HG03135 (cell line): ENCODE data around the gene HERPUD1.
"Not testable (repeated sequence)": the region's sequence is repeated elsewhere in the genome, so short reads cannot be mapped to it uniquely, and the experiment has no call there.

Experiments used
- ATAC-seq: cut with Tn5 transposase; IDR thresholded peaks from one replicate; pipeline ENCODE4 v1.9.1; 2021; ENCODE audit warnings: mild to moderate bottlenecking, moderate library complexity; ENCODE audit not compliant: unreplicated experiment

HERPUD1 gene

DNA sequence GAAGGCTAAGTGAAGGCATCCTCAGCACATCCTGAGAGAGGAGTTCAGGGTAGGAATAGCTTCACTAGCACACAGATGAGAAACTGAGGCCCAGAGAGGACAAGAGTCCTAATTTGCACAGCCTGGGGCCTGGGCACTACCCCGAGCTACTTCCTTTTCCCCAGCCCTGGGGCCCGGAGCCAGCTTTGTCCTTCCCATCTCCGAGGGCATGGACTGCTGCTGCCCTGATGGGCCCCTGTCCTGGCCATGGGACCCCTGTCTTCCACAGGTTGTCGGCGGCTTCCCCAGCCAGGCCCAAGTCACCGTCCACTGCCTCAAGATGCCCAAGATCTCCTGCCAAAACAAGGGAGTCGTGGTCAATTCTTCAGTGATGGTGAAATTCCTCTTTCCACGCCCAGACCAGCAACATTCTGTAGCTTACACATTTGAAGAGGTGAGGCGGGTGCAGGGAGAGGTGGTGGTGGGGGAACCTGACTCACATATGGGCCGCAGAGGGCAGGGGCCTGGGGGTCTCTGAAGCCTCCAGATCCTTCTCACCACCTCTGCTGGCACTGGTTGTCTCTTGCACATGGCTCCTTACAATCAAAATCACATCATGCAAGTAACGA is 46.0 kb downstream of the HERPUD1 start:
- no peak for ATAC-seq

DNA sequence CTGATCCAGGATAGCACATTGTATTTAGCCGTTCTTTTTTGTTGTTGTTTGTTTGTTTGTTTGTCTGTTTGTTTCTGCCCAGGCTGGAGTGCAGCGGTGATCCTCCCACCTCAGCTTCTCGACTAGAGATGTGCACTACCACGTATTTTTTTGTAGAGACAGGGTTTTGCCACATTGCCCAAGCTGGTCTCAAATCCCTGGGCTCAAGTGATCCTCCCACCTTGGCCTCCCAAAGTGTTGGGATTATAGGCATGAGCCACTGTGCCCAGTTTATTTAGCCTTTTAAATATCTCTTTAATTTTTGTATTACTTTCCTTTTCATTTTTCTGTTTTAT is 48.2 kb downstream of the HERPUD1 start:
- ATAC-seq, result no peak

DNA sequence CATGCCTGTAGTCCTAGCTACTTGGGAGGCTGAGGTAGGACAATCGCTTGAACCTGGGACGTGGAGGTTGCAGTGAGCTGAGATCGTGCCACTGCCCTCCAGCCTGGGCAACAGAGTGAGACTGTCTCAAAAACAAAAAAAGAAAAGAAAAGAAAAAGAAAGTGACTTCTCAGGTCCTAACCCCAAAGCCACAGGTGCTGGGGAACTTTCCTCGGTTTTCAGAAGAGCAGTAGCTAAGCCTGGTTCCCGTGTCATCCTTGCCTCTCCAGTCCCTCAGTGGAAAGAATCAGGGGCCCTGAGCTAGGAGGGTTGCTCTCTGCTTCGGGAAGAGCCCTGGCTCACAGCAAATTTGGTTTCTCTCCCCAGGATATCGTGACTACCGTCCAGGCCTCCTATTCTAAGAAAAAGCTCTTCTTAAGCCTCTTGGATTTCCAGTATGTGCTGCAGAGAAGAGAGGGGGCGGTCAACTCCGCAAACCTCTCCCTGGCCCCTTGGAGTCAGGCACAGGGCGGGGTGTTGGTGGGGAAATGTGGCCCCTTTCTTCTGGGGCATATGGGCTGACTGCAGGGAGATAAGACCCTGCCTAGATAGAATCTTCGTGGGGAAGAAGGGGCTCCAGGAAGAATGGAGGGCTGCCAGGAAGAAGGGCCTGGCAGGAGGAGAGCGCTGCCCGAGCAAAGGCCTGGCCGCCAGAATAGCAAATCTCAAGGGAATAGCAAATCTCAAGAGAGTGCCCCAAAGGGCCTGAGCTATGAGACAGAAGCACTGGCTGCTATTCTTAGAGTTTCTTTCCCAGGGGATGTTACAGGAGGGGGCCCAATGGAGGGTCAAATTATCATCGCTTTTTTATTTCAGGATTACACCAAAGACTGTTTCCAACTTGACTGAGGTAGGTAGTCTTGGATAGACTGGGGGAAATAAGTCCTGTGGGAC is 49.1 kb downstream of the HERPUD1 start:
- ATAC-seq, result no peak

DNA sequence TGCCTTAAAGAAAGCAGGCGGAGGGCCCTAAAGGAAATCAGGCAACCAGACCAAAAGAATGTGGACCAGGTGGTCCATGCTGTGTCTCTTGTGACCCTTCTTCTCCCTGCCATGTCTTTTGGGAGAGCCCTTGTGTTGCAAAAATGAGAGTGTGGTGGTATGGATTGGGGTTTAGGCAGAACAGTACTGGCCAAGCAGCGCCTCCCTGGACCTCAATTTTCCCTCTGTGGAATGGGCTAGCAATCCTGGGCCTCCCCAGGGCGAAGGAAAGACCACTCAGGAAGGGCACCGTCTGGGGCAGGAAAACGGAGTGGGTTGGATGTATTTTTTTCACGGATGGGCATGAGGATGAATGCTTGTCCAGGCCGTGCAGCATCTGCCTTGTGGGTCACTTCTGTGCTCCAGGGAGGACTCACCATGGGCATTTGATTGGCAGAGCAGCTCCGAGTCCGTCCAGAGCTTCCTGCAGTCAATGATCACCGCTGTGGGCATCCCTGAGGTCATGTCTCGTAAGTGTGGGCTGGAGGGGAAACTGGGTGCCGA is 49.9 kb downstream of the HERPUD1 start:
- ATAC-seq, result no peak

DNA sequence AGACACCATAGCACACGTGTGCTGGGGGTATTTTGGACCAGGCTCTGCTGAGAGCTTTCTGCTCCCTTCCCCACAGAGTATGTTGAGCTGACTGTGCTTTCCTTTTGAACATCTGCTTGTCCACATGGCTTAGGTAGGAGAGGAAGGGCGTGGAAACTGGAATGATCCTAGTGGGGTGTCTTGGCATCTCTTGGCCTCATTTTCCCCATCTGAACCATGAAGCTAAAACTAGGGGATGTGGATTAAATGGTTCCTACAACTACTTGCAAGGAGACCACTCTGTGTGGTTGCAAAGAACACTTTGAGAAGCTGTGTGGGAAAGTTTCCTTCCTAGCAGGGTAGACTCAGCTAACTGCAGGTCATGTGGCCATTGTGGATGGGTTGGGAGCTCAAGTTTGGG is 50.8 kb downstream of the HERPUD1 start:
- ATAC-seq, result no peak

DNA sequence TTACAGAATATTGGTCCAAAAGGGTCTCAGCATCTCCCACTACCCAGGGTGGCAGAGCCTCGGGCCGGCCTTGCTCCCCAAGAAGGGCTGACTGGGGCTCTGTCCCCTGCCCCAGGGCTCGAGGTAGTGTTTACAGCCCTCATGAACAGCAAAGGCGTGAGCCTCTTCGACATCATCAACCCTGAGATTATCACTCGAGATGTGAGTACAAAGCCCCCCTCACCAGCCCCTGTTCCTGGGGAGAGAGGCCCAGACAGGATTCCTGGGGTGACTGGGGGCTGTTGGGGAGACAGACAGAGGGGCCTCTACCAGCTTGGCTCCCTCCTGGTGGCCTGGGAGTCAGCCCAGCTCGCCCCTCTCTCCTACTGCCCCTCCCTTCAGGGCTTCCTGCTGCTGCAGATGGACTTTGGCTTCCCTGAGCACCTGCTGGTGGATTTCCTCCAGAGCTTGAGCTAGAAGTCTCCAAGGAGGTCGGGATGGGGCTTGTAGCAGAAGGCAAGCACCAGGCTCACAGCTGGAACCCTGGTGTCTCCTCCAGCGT is 51.3 kb downstream of the HERPUD1 start:
- no peak for ATAC-seq

DNA sequence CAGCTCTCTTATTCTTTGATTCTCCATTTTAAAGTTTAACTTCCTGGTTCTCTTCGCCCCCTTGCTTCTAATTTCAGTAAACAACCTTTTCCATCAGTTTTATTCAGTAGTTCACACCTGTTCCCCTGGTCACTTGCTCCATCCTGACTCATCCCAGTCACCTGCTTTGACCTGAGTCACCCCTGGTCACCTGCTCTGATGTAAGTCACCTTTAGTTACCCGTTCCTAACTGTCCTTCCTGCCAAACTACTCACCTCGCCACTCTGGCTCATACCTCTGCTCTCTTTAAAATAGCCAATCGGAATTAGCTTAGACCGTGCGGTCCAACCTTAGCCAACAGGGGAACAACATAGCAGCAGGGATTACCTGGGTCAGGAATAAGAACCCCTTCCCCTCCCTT is 52.7 kb downstream of the HERPUD1 start:
- ATAC-seq, result no peak

DNA sequence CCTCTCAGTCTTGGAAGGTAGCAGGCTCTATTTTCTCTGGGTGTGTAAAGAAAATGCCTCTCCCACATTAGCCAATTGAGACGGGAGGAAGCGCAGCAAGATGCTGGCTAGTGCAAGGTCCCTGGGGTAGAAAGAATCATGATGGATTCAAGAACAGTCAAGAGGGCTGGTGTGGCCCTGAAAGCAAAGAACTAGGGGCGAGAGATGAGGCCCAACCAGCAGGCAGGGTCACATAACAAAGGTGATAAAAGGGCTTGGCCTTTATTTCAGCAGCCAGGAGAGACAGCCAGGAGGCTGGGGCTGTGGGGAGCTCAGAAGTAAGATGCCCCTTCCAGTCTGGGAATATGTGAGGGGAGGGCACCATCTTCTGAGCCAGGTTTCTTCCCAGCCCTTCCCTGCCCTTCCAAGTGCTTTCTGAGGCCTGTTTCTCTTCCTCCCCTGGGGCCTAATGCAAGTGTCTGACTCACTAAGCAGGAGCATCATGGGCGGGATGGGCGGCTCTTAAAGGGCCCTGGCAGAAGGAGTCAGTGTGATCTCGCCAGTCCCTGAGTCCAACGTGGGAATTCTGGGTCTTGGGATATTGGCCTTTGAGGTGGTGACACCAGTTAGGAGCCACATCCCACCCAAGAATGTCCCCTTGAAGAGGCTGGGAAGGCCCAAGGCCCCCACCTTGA is 53.5 kb downstream of the HERPUD1 start:
- no peak for ATAC-seq

DNA sequence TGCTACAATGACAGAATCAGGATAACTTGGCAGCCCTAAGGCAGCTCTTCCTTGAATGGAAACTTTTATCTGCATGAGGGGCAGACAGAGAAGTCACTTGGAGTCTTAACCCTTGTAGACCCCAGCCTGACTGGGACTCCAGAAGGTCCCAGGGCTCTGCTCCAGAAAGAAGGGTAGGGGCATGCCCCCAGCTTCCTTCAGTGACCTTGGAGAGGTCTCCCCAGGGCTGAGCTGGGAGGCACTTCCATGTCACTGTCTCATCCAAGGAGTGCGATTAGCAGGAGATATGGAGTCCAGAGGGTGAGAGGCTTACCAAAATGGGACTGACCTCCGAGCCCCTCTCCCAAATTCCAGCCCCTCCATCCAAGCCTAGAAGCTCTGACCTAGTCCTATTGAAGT is 54.0 kb downstream of the HERPUD1 start:
- no peak for ATAC-seq

DNA sequence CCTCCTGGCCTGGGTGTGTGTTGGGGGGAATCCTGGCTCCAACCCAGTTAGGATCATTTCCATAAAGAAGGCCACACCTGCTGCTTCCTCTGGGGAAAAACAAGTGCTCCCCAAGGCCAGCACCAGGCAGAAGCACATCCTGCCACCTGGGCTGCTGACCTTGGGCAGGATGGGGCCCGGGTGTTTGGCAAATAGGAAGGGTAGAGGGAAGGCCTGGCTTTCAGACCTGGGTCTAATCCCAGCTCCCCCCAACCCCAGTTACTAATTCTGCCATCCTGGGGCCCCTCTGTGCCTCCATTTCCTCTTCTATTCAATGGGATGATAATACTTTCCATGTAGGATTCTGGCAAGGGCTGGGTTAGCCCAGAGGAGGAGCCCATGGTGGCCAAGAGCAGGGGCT is 54.4 kb downstream of the HERPUD1 start:
- no peak for ATAC-seq

DNA sequence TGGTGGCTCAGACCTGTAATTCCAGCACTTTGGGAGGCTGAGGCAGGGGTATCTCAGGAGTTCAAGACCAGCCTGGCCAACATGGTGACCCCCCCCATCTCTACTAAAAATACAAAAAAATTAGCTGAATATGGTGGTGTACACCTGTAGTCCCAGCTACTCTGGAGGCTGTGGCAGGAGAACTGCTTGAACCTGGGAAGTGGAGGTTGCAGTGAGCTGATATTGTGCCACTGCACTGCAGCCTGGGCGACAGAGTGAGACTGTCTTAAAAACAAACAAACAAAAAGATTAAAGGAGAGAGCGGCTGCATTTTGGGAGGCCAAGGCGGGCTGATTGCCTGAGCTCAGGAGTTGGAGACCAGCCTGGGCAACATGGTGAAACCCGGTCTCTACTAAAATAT is 55.0 kb downstream of the HERPUD1 start:
- ATAC-seq, result not testable (repeated sequence)

DNA sequence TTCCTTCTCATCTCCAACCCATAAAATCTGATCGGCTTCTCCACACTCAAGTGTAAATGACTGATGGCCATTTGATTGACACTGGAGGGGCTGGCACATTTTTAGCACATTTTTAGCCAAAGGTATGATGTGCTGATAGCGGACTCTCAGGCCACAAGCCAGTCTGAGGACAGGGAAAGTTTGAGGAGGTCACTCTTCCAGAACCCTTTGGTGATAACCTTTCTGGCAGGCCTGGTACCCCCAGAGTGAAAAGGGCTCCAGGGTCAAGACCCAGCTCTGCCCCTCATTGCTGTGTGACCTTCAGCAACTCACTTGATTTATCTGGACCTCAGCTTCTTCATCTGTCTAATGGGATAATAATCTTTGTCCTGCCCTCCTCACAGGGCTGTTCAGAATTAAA is 55.8 kb downstream of the HERPUD1 start:
- ATAC-seq, result no peak

DNA sequence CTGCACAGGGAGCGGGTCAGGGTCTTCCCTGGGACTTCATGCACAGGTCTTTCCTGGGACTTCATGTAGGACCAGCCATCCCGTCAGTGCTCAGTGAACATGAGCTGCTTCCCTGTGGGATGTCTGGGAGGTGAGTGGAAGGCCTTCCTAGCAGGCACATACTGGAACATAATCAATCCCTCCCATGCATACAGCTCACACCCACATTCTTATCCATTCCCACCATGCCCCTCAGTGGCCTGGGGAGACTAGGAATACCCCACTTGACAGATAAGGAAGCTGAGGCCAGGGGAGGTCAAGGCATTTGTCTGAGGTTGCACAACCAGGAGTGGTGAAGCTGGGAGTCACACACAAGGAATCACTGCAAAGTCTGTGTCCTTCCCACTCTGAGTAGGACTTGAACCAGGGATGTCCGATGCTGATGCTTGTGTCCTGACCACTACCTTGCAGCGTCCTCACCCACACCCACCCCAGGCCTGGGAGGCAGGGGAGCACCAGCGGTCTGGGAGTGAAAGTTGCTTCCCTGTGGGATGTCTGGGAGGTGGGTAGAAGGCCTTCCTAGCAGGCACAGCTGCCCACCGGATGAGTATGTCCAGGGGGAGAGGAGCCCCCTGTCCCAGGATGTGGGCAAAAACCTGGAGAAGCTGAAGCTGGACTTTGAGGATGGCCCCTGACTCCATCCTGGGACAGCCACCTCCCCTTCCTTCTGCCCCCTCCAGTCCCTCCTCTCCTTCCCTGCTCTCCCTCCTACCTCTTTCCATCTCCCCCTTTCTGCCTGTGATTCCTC is 56.4 kb downstream of the HERPUD1 start:
- ATAC-seq, result no peak

DNA sequence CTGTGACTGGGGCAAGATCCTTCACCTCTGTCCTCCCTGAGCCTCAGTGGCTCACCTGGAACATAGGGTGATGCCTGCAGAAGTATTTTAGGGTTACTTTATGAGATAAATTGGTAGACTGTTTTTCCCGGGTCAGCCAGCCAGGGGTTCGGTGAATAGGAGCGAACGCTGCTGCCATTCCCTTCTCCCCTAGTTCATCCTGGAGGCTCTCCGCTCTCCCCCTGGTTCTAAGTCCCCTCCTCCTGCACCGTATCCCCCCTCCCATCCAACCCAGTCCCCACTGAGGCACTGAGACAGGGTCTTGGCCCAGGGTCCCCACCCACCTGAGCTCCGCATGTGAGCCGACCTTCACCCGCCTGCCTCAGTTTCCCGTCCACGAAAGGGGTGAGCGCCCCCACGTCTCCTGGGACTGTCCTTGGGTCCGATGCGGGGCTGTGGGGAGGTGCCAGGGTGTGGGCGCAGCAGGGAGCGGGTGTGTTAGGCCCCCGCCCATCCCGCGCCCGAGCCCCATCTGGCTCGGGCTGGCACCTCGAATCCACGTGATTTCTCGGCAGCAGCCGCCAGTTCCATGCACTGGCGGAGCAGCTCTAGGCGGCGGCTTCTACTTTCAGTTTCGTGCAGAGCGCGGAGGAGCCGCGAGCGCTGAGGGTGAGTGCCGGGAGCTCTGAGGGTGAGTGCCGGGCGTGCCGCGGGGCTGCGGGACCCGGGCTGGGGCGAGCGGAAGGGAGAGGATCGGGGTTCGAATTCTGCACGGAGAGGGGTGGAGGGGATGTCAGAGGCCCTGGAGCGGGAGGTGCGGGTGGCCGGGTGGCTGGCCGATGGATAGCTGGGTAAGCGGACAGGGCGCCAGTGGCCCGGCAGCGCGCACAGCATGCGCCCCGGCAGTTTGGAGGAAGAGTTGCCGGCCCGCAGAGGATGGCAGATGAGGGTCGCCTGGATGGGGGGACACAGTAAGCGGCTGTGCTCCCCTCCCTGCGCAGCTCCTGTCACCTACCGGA is 57.3 kb downstream of the HERPUD1 start, which contains the start of gene NLRC5:
NLRC5 (plus strand) TSS at position 610 of the 998 bp plus-strand sequence. CDS start 31,156 bp downstream, outside the sequence.
- peak; percentile 74 for ATAC-seq

DNA sequence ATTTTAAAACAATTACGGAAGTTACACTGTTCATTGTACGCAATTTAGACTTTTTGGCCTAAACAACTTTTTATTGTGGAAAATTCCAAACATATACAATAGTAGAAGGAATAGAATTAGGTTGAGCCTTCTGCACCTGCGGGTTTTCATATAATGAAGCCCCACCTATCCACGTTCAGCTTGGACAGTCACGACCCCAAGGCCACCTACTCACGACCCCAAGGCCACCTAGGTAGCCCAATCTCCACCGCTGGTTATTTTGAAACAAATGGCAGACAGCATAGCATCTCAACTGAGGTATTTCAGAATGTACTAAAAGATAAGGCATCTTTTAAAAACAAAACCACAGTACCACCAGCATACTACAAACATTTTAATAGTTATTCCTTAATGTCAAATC is 58.0 kb downstream of the HERPUD1 start:
- no peak for ATAC-seq

DNA sequence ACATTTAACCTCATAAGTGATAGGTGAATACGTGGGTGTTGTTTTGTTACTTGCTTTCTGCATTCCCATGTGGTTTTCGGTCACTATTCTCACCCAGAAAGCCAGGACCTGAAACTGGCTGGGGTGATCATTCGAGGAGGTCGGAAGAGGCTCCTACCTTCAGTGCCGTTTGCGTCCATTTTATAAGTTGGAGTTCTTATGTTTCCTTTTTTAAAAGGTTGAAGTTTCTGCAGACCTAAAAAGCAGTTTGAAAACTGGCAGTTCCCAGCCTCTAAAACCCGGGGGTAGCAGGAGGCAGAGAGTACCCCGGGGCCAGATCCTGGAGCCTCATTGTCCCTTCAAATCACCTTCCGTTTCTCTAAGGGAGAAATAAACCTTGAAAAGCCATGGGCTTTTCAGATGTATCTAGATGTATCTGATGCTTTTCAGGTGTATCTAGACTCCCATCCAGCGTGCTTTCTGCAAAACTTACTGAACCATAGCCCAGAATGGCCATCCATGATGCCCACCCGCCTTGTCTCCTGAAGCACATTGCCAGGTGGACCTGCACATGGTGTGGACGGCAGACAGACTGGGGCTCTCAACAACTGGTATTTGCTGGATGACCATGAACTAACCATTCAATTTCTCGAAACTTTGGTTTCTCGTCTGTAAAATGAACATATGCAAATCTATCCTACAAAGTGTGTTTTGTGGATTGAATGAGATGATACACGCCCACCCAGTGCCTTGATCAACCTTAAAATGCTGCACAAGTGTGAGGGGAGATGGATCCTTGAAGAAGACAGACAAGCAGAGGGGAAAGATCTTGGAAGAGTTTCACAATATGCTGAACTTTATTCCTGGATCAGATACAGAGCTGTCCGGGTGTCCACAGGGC is 58.7 kb downstream of the HERPUD1 start:
- no peak for ATAC-seq

DNA sequence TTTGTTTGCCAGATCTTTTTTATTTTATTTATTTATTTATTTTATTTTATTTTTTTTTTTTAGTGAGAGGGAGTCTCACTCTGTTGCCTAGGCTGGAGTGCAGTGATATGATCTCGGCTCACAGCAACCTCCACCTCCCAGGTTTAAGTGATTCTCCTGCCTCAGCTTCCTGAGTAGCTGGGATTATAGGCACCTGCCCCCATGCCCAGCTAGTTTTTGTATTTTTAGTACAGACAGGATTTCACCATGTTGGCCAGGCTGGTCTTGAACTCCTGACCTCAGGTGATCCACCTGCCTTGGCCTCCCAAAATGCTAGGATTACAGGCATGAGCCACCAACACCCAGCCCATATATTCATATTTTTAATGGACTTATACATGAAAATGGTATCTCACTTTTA is 60.5 kb downstream of the HERPUD1 start:
- ATAC-seq, result not testable (repeated sequence)

DNA sequence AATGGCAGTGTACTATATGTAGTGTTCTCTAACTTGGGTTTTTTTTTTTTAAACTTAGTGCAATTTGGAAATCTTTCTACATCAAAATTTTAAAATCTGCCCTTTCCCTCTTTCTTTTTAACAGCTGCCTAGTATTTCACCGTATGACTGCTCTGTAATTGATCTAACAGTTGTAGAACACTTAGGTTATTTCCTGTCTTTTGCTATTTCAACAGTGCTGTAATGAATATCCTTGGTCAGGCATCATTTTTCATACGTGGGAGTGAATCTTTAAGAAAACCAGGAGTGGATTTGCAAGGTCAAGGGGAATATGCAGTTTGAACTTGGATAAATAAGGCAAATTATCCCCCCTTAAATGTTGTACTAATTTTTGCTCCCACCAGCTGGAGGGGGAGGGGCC is 61.3 kb downstream of the HERPUD1 start:
- ATAC-seq, result no peak
